Measurements from ENCODE around the gene KLHL7. TPM values are rescaled to one million over a fixed set of nuclear protein-coding genes. Genes with fewer than 3 reads are reported as not detected.

The KLHL7 gene
- polyA plus RNA-seq, 1 donor from 2014 or later, result 198 TPM

GRCh38 chr7:23205577-23205908 is 100.0 kb downstream of the KLHL7 start:
- Histone ChIP-seq H3K9me3 (ENCODE audit: low read length) (no peaks in the 10 kb centered on the region), H3K27me3 (ENCODE audit: insufficient read depth, low read depth, low read length) (no peaks in the 10 kb centered on the region), H2AFZ (ENCODE audit: low read depth, low read length) (no peak overlapping the region), H4K20me1 (ENCODE audit: insufficient read depth) (no peaks in the 10 kb centered on the region), H3K27ac (ENCODE audit: low read length) (no peak overlapping the region), H3K9me2 (ENCODE audit: insufficient read depth, low read length) (no peaks in the 10 kb centered on the region), H3K36me3 (ENCODE audit: insufficient read depth, low read length) (no peaks in the 10 kb centered on the region), H3K9ac (ENCODE audit: low read length) (no peak overlapping the region), H3K4me2 (ENCODE audit: low read length) (no peak overlapping the region), H3K79me2 (replicated peaks; ENCODE audit: insufficient read depth, low read length) (no peaks in the 10 kb centered on the region), H3F3A (ENCODE audit: insufficient read depth, low read length, poor library complexity, severe bottlenecking) (no peaks in the 10 kb centered on the region), H3K4me3 (ENCODE audit: low read length) (no peak overlapping the region)
- TF ChIP-seq RAD21 (conservative IDR thresholded peaks at IDR 0.05), result no peak

DNA sequence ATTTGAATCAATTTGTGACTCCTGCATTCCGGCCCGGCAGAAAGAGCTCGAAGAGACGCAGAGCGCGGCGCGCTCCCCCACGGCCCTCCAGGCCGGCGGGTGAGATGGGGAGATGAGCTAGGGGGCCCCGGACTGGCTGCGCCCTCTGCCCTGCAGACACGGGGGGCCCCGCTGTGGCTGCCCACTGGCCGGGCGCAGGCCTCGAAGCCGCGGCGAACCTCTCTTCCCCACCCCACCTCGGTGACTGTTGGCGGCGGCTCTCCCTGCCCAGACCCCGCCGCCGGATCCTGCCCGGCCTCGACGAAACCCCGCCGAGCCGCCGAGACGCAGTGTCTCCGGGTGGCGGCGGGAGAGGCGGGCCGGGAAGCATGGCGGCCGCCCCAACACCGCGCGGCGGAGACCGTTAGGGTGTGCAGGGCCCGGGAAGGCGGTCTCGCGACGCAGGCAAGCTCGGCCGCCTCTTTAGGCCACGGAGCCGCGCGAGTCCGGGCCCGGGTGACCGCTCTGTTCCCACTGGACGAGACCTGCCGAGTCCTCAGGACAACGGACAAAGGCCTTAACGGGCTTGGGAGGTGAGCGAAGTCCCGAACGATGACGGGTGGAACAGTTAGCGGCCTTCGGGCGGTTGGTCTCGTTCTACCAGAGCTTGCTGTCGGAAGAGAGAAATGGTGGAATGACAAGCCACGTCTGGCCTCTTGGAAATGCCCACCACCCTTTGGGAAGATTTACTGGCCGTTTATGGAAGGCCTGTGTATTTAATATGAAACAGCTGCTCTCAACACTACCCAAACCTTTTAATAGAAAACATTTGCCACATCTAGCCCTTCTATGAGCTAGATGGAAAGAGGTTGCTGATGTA is 100.6 kb downstream of the KLHL7 start:
- no peaks in the 10 kb centered on the region for H3K27me3 ChIP-seq (ENCODE audit: insufficient read depth, low read depth, low read length)
- TF ChIP-seq TAF1 (IDR thresholded peaks at IDR 0.05; ENCODE audit: low read depth) (no peak), MXI1 (conservative IDR thresholded peaks at IDR 0.05; ENCODE audit: poor library complexity, severe bottlenecking) (no peak), SMC3 (conservative IDR thresholded peaks at IDR 0.05; ENCODE audit: poor library complexity) (no peak), CTCF (IDR thresholded peaks at IDR 0.05; ENCODE audit: poor library complexity, severe bottlenecking) (no peak), POLR2AphosphoS5 (IDR thresholded peaks at IDR 0.05) (no peak), EP300 (conservative IDR thresholded peaks at IDR 0.05; ENCODE audit: poor library complexity, severe bottlenecking) (no peak), RAD21 (conservative IDR thresholded peaks at IDR 0.05) (no peak), EZH2 (IDR thresholded peaks at IDR 0.05; ENCODE audit: borderline replicate concordance, insufficient read depth, low read length, poor library complexity, severe bottlenecking) (no peak)
- TF ChIP-seq, protein P1, sequence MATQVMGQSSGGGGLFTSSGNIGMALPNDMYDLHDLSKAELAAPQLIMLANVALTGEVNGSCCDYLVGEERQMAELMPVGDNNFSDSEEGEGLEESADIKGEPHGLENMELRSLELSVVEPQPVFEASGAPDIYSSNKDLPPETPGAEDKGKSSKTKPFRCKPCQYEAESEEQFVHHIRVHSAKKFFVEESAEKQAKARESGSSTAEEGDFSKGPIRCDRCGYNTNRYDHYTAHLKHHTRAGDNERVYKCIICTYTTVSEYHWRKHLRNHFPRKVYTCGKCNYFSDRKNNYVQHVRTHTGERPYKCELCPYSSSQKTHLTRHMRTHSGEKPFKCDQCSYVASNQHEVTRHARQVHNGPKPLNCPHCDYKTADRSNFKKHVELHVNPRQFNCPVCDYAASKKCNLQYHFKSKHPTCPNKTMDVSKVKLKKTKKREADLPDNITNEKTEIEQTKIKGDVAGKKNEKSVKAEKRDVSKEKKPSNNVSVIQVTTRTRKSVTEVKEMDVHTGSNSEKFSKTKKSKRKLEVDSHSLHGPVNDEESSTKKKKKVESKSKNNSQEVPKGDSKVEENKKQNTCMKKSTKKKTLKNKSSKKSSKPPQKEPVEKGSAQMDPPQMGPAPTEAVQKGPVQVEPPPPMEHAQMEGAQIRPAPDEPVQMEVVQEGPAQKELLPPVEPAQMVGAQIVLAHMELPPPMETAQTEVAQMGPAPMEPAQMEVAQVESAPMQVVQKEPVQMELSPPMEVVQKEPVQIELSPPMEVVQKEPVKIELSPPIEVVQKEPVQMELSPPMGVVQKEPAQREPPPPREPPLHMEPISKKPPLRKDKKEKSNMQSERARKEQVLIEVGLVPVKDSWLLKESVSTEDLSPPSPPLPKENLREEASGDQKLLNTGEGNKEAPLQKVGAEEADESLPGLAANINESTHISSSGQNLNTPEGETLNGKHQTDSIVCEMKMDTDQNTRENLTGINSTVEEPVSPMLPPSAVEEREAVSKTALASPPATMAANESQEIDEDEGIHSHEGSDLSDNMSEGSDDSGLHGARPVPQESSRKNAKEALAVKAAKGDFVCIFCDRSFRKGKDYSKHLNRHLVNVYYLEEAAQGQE (IDR thresholded peaks at IDR 0.05; ENCODE audit: borderline replicate concordance), result no peak
- H3K36me3 ChIP-seq (ENCODE audit: insufficient read depth, low read length), result no peaks in the 10 kb centered on the region
- no peaks in the 10 kb centered on the region for H3K79me2 ChIP-seq (replicated peaks; ENCODE audit: insufficient read depth, low read length)
- no peak overlapping the region for H3K27ac ChIP-seq (ENCODE audit: low read length)
- no peaks in the 10 kb centered on the region for H4K20me1 ChIP-seq (ENCODE audit: insufficient read depth)
- no peaks in the 10 kb centered on the region for H3F3A ChIP-seq (ENCODE audit: insufficient read depth, low read length, poor library complexity, severe bottlenecking)
- H3K4me2 ChIP-seq (ENCODE audit: low read length), result no peak overlapping the region
- H2AFZ ChIP-seq (ENCODE audit: low read depth, low read length), result no peak overlapping the region
- no peak overlapping the region for H3K9ac ChIP-seq (ENCODE audit: low read length)
- H3K9me2 ChIP-seq (ENCODE audit: insufficient read depth, low read length), result no peaks in the 10 kb centered on the region
- H3K9me3 ChIP-seq (ENCODE audit: low read length), result no peaks in the 10 kb centered on the region
- H3K4me3 ChIP-seq (ENCODE audit: low read length), result no peak overlapping the region

All from neural cell (in vitro differentiated cells).